Central memory CD8-positive, alpha-beta T cell (primary cell): ENCODE data around the gene POTEJ.
"Not testable (repeated sequence)": the region's sequence is repeated elsewhere in the genome, so short reads cannot be mapped to it uniquely, and the experiment has no call there.

Source experiments
- ATAC-seq: fragments of 150-1000 bp; cut with Tn5 transposase; replicated peaks from 2 replicates; pipeline ENCODE4 v1.10.0; 2022; ENCODE audit warnings: mild to moderate bottlenecking, moderate FRiP score, moderate number of reproducible peaks; ENCODE audit not compliant: poor library complexity, severe bottlenecking; ENCODE audit errors: extremely low read depth
- DNase-seq, 2 donors: peaks; one replicate each; pipeline ENCODE4 v3.0.0; 2021; ENCODE audit warnings: low spot score in 2 of 2
- H3K27ac Mint-ChIP-seq: one replicate; pipeline ENCODE4 v1.8.0; 2022; ENCODE audit warnings: low read depth, mild to moderate bottlenecking, moderate library complexity, mixed read lengths
- H3K27me3 Mint-ChIP-seq: one replicate; pipeline ENCODE4 v1.8.0; 2022; ENCODE audit warnings: mixed read lengths
- H3K36me3 Mint-ChIP-seq: one replicate; pipeline ENCODE4 v1.8.0; 2022; ENCODE audit warnings: mild to moderate bottlenecking, moderate library complexity, mixed read lengths; ENCODE audit not compliant: insufficient read depth
- H3K4me1 Mint-ChIP-seq: one replicate; pipeline ENCODE4 v1.8.0; 2022; ENCODE audit warnings: mixed read lengths
- H3K4me3 Mint-ChIP-seq: one replicate; pipeline ENCODE4 v1.8.0; 2022; ENCODE audit warnings: mild to moderate bottlenecking, moderate library complexity, mixed read lengths
- H3K9me3 Mint-ChIP-seq: one replicate; pipeline ENCODE4 v1.8.0; 2022; ENCODE audit warnings: mixed read lengths

Gene POTEJ

GRCh38 chr2:130611140-130611539, at the start of gene POTEJ:
Gene POTEJ (plus strand): TSS chr2:130611440. CDS start chr2:130611533, 93 bp downstream.
- H3K27ac Mint-ChIP-seq, ATAC-seq, H3K27me3 Mint-ChIP-seq, DNase-seq, H3K36me3 Mint-ChIP-seq, H3K4me1 Mint-ChIP-seq, H3K4me3 Mint-ChIP-seq, H3K9me3 Mint-ChIP-seq: not testable (repeated sequence)

- H3K4me1 Mint-ChIP-seq, H3K36me3 Mint-ChIP-seq, H3K27me3 Mint-ChIP-seq, H3K9me3 Mint-ChIP-seq, DNase-seq, H3K27ac Mint-ChIP-seq, H3K4me3 Mint-ChIP-seq: not testable (repeated sequence)
- ATAC-seq = peak; percentile 62
Observed at GRCh38 chr2:130566165-130566564, 45.1 kb upstream of the POTEJ start.

- H3K36me3 Mint-ChIP-seq, ATAC-seq: not testable (repeated sequence)
Observed at GRCh38 chr2:130571929-130572328, 39.3 kb upstream of the POTEJ start.

DNA sequence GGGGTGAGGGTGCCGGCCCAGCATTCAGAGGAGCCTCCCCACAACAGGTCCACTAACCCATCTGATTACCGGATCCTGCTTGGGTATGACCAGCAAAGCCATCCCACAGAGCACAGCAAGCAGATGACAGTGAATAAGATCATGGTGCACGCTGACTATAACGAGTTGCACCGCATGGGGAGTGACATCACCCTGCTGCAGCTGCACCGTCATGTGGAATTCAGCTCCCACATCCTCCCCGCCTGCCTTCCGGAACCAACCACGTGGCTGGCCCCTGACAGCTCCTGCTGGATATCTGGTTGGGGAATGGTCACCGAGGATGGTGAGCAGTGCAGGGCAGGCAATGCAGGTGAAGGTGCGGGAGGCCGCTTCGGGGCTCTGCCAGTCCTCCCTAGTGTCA, 37.0 kb upstream of the POTEJ start:
- H3K27ac Mint-ChIP-seq, H3K36me3 Mint-ChIP-seq, H3K9me3 Mint-ChIP-seq, H3K4me3 Mint-ChIP-seq, H3K27me3 Mint-ChIP-seq, DNase-seq, ATAC-seq, H3K4me1 Mint-ChIP-seq: not testable (repeated sequence)

More at GRCh38 chr2:130571929-130572328, 39.3 kb upstream of the POTEJ start:
- H3K27ac Mint-ChIP-seq, H3K4me1 Mint-ChIP-seq, H3K9me3 Mint-ChIP-seq, DNase-seq, H3K4me3 Mint-ChIP-seq, H3K27me3 Mint-ChIP-seq: not testable (repeated sequence)

DNA sequence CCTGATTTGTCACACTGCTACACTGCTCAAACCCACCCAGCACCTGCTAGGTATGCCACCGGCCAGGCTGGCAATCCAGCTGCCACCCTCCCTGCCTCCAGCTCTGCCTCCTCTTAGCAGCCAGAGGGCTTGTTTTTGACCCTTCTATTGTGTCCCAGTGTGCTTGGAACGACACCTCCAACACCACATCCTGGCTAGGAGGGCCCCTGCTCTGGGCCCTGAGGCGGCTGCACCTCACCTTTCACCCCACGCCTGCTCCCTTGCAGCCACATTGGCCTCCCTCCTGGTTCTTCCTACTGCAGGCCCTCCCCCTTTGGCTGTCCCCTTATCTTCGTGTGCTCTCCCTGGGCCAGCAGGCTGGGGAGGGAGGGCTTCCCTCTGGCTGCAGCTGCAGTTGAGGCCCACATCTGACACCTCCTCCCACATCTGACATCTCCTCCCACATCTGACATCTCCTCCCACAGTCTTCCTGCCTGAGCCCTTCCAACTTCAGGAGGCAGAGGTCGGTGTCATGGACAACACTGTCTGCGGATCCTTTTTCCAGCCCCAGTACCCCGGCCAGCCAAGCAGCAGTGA, 34.9 kb upstream of the POTEJ start:
- peak; percentile 47 for ATAC-seq
- not testable (repeated sequence) for H3K4me1 Mint-ChIP-seq, H3K4me3 Mint-ChIP-seq, H3K36me3 Mint-ChIP-seq, H3K9me3 Mint-ChIP-seq, H3K27me3 Mint-ChIP-seq, DNase-seq
- peak overlapping the region; percentile 59 for H3K27ac Mint-ChIP-seq

- not testable (repeated sequence) for H3K36me3 Mint-ChIP-seq, H3K4me3 Mint-ChIP-seq, H3K27me3 Mint-ChIP-seq, H3K4me1 Mint-ChIP-seq, H3K9me3 Mint-ChIP-seq, DNase-seq, ATAC-seq, H3K27ac Mint-ChIP-seq
Observed at GRCh38 chr2:130577559-130577958, 33.7 kb upstream of the POTEJ start.

GRCh38 chr2:130579121-130579520, 32.1 kb upstream of the POTEJ start:
- H3K27me3 Mint-ChIP-seq, H3K4me1 Mint-ChIP-seq, H3K36me3 Mint-ChIP-seq, H3K4me3 Mint-ChIP-seq, H3K27ac Mint-ChIP-seq, ATAC-seq, H3K9me3 Mint-ChIP-seq, DNase-seq: not testable (repeated sequence)

- H3K36me3 Mint-ChIP-seq = not testable (repeated sequence)
Observed at GRCh38 chr2:130581491-130581890, 29.7 kb upstream of the POTEJ start.

DNA sequence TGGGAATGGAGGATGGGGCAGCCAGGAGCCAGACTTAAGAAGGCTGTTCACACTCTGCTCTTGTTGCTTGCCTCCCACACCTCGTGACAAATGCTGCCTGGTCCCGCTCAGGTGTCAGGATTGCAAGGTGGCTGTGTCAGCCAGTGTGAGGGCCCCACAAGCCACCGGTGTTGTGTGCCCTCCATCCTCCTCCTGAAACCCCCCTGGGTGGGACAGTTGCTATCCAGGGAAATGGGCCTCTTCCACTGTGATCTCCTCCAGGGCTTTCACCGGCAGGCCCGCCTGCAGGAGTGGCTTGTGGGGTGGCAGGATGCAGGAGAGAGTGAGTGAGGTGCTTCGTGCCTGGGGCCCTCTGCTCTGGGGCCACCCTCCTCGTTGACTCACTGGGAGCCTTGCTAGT, 28.3 kb upstream of the POTEJ start:
- H3K27me3 Mint-ChIP-seq, H3K4me3 Mint-ChIP-seq: not testable (repeated sequence)

More at GRCh38 chr2:130581491-130581890, 29.7 kb upstream of the POTEJ start:
- H3K4me1 Mint-ChIP-seq, H3K9me3 Mint-ChIP-seq, DNase-seq, H3K4me3 Mint-ChIP-seq, ATAC-seq, H3K27ac Mint-ChIP-seq, H3K27me3 Mint-ChIP-seq: not testable (repeated sequence)

GRCh38 chr2:130583582-130583981, 27.7 kb upstream of the POTEJ start:
- H3K9me3 Mint-ChIP-seq, H3K27me3 Mint-ChIP-seq, DNase-seq, H3K4me1 Mint-ChIP-seq, H3K4me3 Mint-ChIP-seq, H3K36me3 Mint-ChIP-seq, ATAC-seq, H3K27ac Mint-ChIP-seq: not testable (repeated sequence)

More for the DNA sequence above, 28.3 kb upstream of the POTEJ start:
- not testable (repeated sequence) for H3K9me3 Mint-ChIP-seq, DNase-seq, H3K27ac Mint-ChIP-seq, H3K36me3 Mint-ChIP-seq, H3K4me1 Mint-ChIP-seq, ATAC-seq

- H3K9me3 Mint-ChIP-seq, H3K27me3 Mint-ChIP-seq, H3K27ac Mint-ChIP-seq, ATAC-seq, H3K36me3 Mint-ChIP-seq, H3K4me3 Mint-ChIP-seq, H3K4me1 Mint-ChIP-seq, DNase-seq: not testable (repeated sequence)
Observed at GRCh38 chr2:130584726-130585125, 26.5 kb upstream of the POTEJ start.

DNA sequence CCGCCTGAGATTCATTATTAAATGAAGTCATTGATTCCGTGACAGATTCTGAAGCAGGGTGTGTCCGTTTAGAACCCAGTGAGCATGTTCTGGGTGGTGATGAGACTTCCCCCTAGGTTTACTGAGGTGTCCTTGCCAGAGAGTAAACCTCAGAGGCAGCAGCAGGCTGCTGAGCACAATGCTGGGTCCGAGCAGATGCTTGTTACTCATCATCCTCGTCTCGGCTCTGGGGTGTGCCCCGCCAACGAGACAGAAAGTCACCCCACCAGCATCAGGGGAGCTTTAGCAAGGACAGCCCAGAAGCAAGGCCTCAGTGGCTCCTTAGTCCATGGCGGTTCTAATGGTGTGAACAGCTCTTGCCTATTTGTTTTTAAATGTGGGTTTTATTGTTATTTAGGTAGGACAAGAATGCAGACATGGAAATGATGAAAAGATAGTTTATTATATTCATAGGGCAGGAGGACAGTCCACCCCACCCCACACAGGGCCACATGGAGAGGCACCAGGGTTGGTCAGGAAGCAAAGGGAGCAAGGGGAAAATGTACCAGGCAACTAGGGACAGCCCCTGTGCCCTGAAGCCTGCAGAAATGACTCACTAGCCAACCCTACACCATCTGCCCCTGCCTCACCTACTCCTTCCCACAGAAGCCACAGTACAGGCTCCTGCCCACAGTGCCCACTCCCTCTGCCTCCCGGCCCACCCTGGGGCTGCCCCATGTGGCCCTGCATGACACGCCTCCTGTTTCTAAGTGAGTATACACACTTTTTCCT, 22.4 kb upstream of the POTEJ start:
- H3K27ac Mint-ChIP-seq, DNase-seq, H3K9me3 Mint-ChIP-seq, H3K4me1 Mint-ChIP-seq, H3K36me3 Mint-ChIP-seq, H3K4me3 Mint-ChIP-seq, H3K27me3 Mint-ChIP-seq: not testable (repeated sequence)
- peak; percentile 86 for ATAC-seq

DNA sequence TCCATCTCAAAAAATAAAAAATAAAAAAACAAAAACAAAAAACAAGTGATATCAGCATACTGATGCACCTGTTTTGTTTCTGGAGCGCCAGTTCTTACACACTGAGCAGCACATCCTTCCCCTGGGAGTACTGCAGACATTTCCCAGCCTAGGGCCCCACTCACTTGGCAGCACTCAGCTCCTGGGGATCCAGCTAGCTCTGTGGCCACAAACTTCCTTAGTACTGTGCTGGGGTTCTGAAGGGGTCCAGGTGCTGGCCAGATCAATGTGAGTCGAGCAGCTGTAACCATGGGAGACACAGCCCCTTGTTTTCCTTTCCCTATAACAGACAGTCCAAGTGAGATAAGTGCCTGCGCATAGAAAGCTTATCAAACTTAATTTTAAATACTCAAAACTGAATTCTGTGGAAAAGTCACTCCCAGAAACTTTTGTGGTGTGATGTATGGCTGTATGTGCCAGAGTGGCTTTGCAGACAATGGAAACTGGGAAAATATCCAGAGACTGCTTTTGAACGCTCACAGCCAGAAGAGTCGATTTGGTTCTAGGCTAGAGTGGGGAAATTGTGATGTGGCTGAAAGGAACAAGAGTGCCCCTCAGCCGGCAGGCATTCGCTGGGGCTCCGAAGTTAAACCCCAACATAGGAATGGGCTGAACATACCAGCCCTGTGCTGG, 20.9 kb upstream of the POTEJ start:
- H3K4me1 Mint-ChIP-seq, ATAC-seq, H3K36me3 Mint-ChIP-seq, H3K27ac Mint-ChIP-seq, H3K27me3 Mint-ChIP-seq, DNase-seq, H3K9me3 Mint-ChIP-seq, H3K4me3 Mint-ChIP-seq: not testable (repeated sequence)
